Fibroblast of lung (primary cell): Measurements from ENCODE around the gene CLUH.

Source experiments
- CTCF ChIP-seq, 2 donors: IDR thresholded peaks in 1 of 2; conservative IDR thresholded peaks in 1 of 2; 1 replicate in 1 of 2; 2 replicates in 1 of 2; pipeline ENCODE4 v1.5.1; 2011 to 2012; ENCODE audit warnings: low read length in 2 of 2, control low read depth in 1 of 2, inconsistent platforms in 1 of 2, low read depth in 1 of 2, mild to moderate bottlenecking in 1 of 2
- EZH2 ChIP-seq: IDR thresholded peaks from 2 replicates; pipeline ENCODE4 v1.5.1; 2012; ENCODE audit warnings: low read length, control low read depth, mild to moderate bottlenecking; ENCODE audit errors: missing control alignments

DNA sequence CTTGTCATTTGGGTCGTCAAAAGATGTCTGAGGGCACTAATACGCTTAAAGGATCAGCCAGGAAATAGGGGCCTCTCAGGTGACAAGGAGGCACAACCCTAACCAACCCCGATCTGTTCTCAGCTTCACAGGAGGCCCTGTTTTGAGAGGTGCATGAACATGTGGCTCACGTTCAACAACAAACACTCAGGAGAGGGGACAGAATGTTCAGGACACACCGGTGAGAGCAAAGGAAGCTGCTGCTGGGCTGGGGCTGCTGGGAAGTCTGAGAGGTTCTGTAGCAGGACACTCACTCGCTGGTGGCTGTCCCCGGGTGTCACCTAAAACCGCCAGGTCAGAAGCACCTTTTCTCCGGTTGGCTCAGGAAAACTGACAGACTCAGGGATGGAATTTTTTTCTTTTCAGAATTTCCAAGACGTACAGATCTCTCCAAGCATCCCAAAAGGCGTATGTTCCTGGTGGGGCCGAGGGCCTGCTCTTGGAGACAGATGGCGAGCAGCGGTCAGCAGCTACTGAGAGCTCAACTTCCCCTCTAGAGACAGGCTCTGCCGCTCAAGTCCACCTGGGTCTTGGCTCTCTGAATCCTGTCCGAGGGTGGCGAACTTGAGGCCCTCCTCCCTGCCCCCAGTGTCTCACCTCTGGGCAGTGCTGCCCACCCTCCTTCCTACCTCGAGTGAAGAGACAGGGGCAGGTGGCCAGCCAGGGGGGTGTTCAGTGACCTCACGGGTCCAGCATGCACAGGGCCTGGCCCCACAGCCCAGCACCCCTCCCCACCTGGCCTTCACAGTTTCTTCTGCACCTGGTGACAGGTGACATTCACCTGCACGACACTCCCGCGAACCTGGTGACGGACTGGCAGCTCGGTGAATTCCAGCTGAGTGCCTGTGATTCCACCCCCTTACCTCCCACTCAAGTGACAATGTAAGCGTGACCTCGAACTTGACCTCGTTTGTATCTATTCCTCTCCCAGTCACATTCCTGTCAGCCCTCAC, 22.9 kb downstream of the CLUH start:
- TF ChIP-seq EZH2 = no peak
- TF ChIP-seq CTCF (conservative IDR thresholded peaks at IDR 0.05 in 1 of 2, IDR thresholded peaks at IDR 0.05 in 1 of 2; ENCODE audit: low read depth in 1 of 2, low read length in 2 of 2) = no peak
